Measurements from ENCODE around the gene PNPLA3.

The PNPLA3 gene, protein sequence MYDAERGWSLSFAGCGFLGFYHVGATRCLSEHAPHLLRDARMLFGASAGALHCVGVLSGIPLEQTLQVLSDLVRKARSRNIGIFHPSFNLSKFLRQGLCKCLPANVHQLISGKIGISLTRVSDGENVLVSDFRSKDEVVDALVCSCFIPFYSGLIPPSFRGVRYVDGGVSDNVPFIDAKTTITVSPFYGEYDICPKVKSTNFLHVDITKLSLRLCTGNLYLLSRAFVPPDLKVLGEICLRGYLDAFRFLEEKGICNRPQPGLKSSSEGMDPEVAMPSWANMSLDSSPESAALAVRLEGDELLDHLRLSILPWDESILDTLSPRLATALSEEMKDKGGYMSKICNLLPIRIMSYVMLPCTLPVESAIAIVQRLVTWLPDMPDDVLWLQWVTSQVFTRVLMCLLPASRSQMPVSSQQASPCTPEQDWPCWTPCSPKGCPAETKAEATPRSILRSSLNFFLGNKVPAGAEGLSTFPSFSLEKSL

DNA sequence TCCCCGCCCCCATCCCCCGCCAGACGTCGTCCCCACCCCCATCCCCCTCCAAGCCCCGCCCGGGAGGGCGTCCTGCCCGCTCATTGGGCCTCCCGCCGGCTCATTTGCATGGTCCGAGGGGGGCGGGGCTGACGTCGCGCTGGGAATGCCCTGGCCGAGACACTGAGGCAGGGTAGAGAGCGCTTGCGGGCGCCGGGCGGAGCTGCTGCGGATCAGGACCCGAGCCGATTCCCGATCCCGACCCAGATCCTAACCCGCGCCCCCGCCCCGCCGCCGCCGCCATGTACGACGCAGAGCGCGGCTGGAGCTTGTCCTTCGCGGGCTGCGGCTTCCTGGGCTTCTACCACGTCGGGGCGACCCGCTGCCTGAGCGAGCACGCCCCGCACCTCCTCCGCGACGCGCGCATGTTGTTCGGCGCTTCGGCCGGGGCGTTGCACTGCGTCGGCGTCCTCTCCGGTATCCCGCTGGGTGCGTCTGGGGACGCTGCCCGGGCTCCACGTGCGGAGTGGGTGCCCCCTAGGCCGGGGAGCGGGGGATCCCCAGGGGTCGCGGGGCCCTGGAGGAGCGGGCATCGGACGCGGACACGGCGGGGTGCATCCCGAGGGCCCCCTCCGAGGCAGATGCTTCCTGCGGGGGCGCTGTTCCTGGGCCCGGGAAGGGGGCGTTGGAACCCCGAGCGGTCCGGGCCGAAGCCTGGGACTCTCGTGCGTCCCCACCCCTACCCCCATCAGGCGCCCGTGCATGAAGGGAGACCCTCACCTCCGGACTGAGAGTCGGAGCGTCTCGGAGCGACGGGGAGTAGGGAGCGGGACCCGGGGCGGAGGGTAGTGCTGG, at the start of gene PNPLA3:
TSS of gene PNPLA3 (plus strand) at position 175 of the 834 bp plus-strand sequence. CDS start at position 282, 107 bp downstream.
- DNase-seq = peak; percentile 37

DNA sequence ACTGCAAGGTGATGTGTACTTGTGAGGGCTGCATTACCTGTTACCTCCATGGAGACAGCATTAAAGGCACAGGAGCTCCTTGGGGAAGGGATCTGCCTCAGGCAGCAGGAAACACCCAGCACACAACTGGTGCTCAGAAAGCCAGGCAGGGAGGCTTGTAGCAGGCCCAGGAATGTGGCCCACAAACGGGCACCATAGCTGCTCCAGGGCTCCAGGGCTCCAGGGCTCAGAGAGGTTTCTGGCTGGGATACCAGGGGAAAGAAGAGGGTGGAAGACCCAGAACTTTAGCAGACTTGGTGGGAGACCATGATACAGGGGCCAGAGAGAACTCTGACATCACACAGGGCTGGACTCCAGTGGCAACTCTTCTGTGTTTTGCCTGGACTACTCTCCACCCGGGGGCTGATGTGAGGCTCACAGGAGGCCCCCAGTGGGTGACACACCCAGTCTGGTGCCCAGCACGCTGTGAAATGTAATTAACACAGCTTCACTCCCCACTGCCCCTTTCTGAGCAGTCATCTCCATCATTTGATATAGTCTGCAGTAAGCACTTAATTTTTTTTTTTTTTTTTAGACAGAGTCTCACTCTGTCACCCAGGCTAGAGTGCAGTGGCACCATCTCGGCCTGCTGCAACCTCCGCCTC, 46.6 kb upstream of the PNPLA3 start:
- no peak for DNase-seq

DNA sequence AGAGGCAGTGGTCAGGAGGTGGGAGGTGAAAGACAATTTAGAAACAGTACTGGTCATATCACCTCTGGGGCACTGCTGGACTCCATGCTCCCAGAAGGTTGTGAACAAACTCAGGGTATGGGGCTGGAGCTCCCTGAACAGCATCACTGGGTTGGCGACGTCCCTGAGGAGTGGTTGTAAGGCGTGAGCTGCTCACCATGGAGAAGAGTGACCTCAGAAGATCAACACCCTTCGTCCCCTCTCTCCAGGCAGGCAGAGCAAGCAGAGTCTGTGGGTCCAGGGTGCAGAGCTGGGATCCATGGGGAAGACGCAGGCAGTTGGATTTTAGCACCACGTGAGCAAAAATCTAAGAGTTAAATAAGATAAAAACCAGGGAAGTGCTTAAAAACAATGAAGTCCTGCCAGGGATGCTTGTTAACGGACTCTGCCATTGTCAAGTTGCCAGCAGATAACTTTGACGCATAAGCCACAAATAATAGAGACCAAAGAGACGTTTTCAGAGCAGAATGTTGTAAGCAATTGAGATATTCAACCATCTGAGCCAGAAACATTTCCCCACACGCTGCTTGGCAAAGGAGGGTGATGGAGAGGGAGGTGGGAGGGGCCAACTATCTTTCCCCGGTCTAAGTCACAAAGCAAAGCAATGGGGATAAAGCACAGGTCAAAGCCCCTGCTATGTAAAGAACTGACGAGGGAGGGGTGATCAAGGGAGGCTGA, 45.4 kb upstream of the PNPLA3 start:
- no peak for DNase-seq

DNA sequence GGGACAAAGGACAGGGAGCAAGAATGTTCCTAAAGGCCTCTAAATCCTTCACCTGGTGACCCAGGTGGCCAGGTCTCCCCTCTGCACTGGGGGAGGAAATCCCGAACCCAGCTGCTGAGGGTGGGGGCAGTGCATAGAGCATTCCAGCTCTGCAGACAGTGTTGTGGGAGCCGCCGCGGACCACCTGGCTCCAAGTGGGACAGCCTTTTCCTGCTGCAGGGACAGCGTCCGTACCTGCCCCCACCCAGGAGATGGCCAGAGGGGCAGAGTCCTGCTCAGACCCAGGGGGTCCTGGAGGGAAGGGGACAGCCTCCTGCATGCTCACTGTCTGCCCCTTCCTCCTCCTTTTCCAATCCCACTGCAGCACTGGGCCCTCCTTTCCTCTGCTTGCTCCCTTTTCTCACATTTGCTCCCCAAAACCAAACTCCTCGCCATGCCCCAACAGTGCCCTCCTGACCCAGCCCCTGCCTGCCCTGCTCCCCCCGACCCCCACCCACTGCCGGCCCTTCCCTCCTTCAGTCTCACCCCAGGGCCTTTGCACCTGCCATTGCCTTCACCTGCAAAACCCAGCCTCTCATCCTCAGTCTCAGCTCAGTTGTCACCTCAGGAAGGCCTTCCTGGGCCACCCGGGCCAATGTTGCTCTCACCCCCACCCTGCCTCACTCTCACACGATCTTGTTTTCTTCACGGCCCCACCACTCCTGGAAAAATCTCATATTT, 44.6 kb upstream of the PNPLA3 start:
- DNase-seq = no peak

DNA sequence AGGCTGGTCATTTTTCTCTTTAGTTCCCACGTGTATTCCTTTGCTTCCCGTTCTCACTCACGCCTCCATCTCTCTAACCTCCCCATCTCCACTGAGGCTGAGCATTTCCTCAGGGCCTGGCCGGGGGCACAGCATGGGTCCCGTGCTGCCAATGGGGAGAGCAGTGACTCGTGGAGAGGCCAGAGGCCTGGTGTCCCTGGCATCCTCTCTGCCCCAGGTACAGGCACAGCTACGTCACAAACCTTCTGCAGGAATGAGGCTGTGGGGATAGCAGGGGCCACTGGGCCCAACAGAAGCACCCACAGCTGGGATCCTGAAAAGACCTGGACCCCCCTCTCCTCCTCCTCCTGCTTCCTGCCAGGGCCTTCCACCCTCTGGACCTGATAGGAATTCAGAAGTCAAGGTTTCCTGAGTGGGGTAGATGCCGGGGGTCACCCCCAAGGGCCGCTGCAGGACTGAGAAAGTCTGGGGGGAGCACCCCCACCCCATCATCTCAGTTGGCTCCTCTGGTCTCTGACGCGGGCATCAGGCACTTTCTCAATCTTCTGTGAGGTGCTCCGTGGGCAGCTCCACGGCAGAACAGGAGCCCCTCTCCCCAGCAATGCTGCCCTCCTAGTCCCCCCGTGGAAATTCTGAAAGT, 43.6 kb upstream of the PNPLA3 start:
- no peak for DNase-seq

DNA sequence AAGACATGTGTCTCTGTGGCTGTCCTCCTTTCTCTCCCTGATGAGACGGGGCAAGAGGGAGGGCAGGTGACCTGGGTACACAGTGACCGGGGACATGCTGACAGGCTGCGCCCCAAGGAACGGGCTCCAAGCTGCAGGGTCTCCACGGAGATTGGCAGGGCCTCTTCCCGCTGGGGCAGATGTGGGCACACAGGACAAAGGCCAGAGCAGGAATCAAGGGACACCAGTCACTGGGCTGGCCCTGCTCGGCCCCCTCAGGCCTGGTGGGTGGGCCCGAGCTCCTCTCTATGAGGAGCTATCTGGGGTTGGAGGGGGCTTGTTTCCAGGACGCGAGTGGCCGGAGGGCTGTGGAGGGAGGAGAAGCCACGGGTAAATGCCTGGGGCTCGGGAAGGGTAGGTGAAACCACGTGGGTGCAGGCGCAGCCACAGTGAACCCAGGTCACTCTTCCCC, 43.0 kb upstream of the PNPLA3 start:
- no peak for DNase-seq

DNA sequence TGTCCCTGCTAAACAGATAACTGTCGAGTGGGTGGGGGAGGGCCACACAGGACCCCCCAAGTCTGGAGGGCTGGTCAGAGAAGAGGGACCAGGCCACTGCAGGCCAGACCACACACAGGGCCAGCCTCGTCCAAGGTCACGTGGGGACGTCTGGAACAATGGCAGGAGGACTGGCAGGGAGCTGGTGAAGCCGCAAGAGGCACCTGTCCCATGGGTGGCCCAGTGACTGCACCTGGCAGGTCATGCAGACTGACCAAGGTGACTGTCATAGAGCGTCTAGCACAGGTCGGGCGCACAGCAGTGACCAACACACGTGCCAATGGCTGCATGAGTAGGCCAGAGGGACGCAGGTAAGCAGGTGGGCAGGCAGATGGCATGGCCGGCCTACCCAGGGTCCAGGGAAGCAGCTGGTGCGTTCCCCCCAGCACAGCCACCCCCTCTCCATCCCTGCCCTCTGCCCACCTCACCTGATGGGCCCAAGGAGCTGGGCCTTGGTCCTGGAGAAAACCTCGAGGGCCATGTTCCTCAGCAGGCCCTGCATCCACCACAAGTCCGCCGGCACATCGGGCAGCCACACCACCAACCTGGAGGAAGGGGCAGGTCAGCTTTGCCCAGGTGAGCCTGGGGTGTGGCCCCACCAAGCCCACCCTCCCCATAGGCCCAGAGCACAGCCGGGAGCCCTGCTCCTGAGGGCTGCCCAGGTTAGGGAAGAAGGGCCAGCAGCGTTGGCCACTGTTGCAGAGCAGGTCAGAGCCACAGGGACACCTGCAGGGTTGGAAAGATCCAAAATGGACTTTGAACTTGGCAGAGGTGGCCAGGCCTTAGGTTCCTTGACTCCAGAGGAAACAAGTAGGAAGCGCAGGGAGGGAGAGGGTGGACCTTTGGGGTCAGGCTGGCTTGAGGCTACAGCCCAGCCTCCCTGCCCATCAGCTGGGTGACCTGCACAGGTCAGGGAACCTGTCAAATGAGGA, 42.2 kb upstream of the PNPLA3 start:
- DNase-seq = no peak

DNA sequence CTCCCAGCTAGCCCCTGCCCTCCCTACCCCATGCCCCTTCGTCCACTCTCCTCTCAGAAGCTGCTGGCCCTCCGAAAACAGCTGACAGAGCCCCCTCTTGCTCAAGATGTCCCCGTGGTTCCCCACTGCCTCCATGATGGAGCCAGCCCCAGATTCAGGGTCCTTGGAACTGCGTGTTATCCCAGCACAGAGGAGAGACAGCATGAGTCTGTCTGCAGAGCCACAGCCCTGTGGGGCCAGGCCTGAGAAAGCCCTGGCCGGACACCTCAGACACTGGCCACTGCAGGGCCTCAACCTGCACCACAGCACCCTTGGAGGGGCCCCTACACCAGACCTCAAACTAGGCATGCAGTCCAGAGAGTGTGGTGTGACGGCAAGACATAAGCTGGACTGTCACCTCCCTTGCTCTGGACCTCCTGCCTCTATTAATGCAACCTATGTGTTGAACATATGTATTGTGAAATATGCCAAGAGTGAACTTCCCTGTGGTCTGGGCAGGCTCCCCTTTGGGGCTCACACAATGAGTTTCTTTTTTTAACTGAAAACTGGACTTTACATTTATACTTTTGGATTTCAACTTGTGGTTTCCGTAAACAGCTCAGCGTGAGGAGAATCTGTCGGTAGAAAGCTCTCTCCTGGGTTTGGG, 41.4 kb upstream of the PNPLA3 start:
- DNase-seq = no peak

DNA sequence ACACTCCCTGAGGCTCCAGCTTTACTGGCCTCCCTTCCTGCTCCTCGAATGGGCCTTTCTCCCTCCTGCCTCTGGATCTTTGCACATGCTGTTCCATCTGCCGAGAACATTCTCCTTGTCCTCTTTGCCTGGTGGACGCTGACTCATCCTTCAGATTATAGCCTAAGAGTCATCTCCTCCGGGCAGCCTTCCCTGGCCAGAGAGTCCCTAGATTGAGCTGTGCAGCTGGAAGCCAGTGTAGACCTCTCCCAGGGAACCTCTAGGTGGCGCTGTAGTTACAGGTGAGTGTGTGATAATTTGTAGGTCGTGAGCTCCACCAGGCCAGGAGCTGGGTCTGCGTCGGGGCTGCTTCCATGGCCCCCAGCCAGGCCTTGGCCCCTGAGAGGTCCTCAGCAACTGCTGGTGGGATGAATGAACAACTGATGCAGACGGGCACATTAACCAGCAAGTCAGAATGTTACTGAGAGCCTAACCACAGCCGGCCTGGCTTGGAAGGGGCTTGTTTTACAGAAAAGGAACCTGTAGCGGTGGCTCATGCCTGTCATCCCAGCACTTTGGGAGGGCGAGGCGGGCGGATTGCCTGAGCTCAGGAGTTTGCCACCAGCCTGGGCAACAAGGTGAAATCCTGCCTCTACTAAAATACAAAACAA, 40.5 kb upstream of the PNPLA3 start:
- peak; percentile 29 for DNase-seq

DNA sequence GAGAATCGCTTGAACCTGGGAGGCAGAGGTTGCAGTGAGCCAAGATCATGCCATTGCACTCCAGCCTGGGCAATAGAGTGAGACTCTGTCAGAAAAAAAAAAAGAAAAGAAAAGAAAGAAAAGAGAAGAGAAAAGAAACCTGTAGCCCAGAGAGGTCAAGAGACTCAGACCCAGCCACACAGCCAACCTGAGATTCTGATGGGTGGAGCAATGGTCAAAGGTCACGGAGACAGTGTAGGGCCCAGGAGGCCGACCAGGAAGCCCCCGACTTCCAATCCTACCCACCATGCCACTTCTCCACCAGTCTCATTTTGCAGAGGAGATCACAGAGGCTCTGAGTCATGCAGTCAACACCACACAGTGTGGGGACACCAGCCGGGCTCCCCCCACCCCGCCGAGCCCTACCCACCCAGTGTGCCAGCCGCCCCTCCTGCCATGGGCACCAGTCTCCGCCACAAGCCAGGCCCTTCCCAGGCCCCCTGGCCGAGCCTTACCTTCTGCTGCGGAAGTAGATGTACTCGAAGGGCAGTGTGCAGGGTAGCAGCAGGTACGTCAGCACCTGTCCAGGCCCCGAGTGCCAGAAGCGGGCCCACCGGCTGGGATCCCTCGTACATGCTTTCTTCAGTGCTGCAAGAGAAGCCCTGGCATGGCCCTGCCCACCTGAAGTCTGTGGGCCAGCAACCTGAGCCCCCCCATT, 39.7 kb upstream of the PNPLA3 start:
- DNase-seq = no peak

DNA sequence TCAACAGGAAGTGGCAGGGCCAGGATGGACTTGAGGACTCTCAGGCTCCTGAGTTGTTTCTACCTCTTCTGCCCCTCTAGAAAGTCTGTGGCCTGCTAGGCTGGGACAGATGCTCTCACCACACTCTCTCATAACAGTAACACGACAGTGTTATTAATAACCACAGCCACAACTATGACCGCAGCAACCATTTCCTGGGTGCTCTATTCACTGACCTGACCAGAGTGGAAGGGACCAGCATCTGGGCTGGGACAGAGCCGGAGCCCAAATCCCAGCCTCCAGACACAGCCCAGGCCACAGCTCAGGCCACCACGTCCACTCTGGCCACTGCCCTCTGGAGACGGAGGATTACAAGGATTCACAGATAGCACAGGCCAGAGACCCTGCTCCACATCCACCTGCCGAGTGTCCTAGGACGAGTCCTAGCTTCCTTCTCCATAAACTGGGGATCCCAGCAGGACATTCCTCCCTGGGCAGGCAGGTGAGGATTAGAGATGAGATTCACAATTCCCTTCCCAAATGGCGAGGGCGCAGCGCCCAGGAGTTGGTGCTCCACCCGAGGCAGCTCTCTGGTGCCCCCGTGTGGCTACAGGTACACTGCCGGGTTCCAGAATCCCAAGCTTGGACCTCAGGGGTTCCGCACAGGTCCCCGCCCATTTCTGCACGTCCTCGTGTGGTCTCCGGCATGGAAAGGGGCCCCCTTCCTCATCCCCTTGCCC, 38.8 kb upstream of the PNPLA3 start:
- DNase-seq = peak; percentile 1

DNA sequence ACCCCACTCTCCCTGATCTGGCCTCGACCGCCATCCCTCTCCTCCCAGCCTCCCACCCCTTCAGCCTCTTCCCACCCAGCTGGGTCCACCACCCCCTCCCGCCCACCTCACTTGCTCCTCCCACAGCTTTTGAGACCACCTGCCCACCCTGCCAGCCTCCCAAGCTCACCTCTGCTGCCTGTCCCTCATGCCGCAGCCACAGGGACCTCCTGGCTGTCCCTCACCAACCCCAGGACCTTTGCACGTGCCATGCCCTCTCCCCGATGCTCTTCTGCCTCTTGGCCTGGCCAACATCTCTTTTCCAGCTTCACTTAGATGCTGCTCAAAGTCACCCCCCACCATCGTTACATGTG, 38.3 kb upstream of the PNPLA3 start:
- no peak for DNase-seq

DNA sequence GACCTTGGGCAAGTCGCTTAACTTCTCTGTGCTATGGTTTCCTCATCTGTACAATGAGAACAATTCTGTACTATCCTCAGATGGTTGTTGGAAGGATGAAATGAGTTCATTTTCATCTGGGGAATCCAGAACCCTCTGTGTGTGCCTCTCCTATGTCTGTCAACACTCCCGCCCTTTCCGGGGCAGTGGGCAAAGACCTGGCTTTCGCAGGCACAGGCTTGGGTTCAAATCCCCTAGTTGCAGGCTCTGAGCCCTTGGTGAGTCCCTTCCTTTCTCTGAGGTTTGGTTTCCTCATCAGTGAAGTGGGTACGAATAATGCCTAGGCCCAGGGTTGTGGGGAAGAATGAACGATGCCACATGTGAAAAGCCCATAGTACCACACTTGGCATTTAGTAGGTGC, 37.8 kb upstream of the PNPLA3 start:
- no peak for DNase-seq

DNA sequence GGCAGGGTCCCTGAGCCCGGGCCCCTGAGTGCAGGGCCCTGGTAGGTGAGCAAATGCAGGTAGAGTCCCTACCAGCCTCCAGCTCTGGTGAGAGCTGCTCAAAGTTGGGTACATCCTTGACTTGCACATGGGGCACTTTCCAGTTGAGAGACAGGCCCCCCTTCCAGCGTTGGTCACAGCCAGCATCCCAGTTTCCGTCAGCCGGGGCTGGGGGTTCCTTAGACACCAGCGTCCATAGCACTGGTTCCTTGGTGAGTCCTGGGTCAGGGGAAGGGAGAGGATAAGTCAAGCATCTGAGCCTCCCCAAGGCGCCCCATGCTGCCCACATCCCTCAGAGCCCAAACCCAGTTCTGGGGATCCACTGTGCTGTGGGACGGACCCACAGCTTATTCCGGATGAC, 37.4 kb upstream of the PNPLA3 start:
- DNase-seq = no peak

DNA sequence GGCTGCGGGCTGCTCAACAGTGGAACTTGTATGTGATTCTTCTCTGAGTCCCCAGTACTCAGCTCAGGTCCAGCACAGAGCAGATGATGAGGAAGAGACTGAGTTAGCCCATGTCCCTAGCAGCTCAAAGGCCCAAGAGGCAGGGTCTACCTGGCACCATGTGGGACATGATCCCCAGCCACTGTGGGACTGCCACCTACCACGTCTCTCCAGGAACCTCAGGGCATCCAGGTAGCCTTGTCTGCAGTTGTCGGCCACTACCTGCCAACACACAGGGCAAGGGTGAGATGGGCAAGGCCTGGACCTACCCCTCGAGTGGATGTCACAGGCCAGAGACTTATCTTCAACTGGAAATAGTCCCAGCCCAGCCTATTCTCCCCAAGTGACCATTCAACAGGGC, 36.2 kb upstream of the PNPLA3 start:
- DNase-seq = no peak

DNA sequence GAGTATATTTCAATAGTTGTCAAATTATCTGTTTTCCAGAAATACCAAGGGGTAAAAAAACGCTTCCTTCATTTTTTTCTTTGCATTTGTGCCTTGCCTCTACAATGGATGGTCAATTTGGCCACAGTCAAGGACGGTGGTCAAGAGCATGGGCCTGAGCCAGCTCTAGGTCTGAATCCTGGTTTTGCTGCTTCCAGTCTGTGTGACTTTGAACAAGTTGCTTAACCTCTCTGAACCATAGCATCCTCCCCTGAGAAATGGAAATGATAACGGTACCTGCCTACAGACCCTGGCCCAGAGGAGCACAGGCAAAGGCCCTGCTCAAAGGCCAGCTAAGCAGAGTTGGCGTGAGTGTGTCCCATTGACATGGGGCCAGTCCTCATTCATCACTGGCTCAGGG, 34.9 kb upstream of the PNPLA3 start:
- DNase-seq = no peak

DNA sequence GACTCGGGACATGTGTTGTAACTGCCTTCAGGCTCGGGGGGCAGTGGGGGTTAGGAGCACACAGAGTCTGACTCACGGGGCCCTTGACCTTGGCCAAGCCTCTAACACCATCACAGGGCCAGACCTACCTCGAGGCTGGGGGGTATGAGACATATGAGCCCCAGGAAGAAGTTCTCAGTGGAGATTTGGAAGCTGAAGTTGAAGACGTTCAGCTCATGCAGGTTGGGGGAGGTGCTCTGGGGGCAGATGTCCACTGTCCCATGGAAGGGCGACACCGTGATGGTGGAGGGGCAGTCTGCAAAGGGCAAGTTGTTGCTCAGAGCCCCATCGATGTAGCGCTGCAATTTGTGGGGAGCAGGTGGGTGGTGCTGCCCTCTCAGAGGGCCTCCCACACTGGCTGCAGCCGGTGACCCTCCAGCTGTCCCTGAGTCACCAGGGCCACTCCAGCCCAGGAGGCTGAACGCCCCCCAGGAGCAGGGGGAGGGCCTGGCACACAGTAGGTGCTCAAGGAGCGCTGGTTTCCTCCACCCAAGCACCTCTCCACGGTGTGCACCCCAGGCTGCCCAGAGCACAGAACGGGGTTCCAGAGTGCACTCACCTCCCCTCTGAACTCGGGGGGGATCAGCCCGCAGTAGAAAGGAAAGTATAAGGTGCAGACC, 34.3 kb upstream of the PNPLA3 start:
- DNase-seq = no peak

Measured in NCI-H1092 treated with DMSO at 0.1 percent for 48 hours (cell line).